ENCODE results near the gene DMRT2. TPM values are rescaled to one million over a fixed set of nuclear protein-coding genes. Genes with fewer than 3 reads are reported as not detected.
A peak's percentile ranks its signal among the peaks of the same experiment; 100 is the strongest.

The DMRT2 gene
- total and polyA plus RNA-seq, 2 donors from 2014 or later = 9.3 to 38.3 TPM

- peak; percentile 56 for TF ChIP-seq CTCF (IDR thresholded peaks at IDR 0.05; ENCODE audit: borderline replicate concordance, extremely low read depth, insufficient read depth)
- H3K36me3 ChIP-seq (ENCODE audit: control insufficient read depth in 2 of 3, insufficient read depth in 3 of 3, low read length in 3 of 3) = no peaks in the 10 kb centered on the region
- FAIRE-seq (no peak), DNase-seq (peak; percentile 50 to 82 (median 67))
- intact Hi-C loops (cut with DNase I) = no loop called here
- no peak overlapping the region for H3K27ac ChIP-seq (ENCODE audit: low read depth in 2 of 2, low read length in 2 of 2)
- no peaks in the 10 kb centered on the region for H3K9me3 ChIP-seq (ENCODE audit: control insufficient read depth in 2 of 3, insufficient read depth in 1 of 3, low read length in 3 of 3)
- no peak overlapping the region for H3K4me3 ChIP-seq (ENCODE audit: low read length in 3 of 3)
- H3K4me1 ChIP-seq (ENCODE audit: control insufficient read depth in 2 of 3, insufficient read depth in 2 of 3, low read depth in 1 of 3, low read length in 3 of 3) = no peaks in the 10 kb centered on the region
- no peaks in the 10 kb centered on the region for H3K27me3 ChIP-seq (ENCODE audit: control insufficient read depth, insufficient read depth, low read length)
- H3K9ac ChIP-seq (ENCODE audit: low read length in 3 of 3) = no peak overlapping the region
These were observed 50.8 kb downstream of the DMRT2 start for GRCh38 chr9:1100945-1101344.

- H3K4me3 ChIP-seq (ENCODE audit: low read length in 3 of 3) = no peak overlapping the region
- H3K27ac ChIP-seq (ENCODE audit: low read depth in 2 of 2, low read length in 2 of 2) = no peak overlapping the region
- no peak for TF ChIP-seq CTCF (IDR thresholded peaks at IDR 0.05; ENCODE audit: borderline replicate concordance, extremely low read depth, insufficient read depth)
- intact Hi-C loops (cut with DNase I) = no loop called here
- FAIRE-seq = no peak
- no peaks in the 10 kb centered on the region for H3K4me1 ChIP-seq (ENCODE audit: control insufficient read depth in 2 of 3, insufficient read depth in 2 of 3, low read depth in 1 of 3, low read length in 3 of 3)
- H3K9ac ChIP-seq (ENCODE audit: low read length in 3 of 3) = no peak overlapping the region
- H3K9me3 ChIP-seq (ENCODE audit: control insufficient read depth in 2 of 3, insufficient read depth in 1 of 3, low read length in 3 of 3) = no peaks in the 10 kb centered on the region
- DNase-seq = no peak
- no peaks in the 10 kb centered on the region for H3K36me3 ChIP-seq (ENCODE audit: control insufficient read depth in 2 of 3, insufficient read depth in 3 of 3, low read length in 3 of 3)
- no peaks in the 10 kb centered on the region for H3K27me3 ChIP-seq (ENCODE audit: control insufficient read depth, insufficient read depth, low read length)
These were observed 51.9 kb downstream of the DMRT2 start for GRCh38 chr9:1101846-1102641.

GRCh38 chr9:1102642-1102970 is 52.4 kb downstream of the DMRT2 start:
- Histone ChIP-seq H3K36me3 (ENCODE audit: control insufficient read depth in 2 of 3, insufficient read depth in 3 of 3, low read length in 3 of 3) (no peaks in the 10 kb centered on the region), H3K4me1 (ENCODE audit: control insufficient read depth in 2 of 3, insufficient read depth in 2 of 3, low read depth in 1 of 3, low read length in 3 of 3) (no peaks in the 10 kb centered on the region), H3K9me3 (ENCODE audit: control insufficient read depth in 2 of 3, insufficient read depth in 1 of 3, low read length in 3 of 3) (no peaks in the 10 kb centered on the region), H3K4me3 (ENCODE audit: low read length in 3 of 3) (no peak overlapping the region), H3K27me3 (ENCODE audit: control insufficient read depth, insufficient read depth, low read length) (no peaks in the 10 kb centered on the region), H3K9ac (ENCODE audit: low read length in 3 of 3) (no peak overlapping the region), H3K27ac (ENCODE audit: low read depth in 2 of 2, low read length in 2 of 2) (no peak overlapping the region)
- no peak for TF ChIP-seq CTCF (IDR thresholded peaks at IDR 0.05; ENCODE audit: borderline replicate concordance, extremely low read depth, insufficient read depth)
- FAIRE-seq = no peak
- DNase-seq = no peak
- intact Hi-C loops (cut with DNase I) = no loop called here

Other genes starting within 250 kb of the DMRT2 start
- gene DMRT1, start 208.7 kb upstream of the DMRT2 start, total RNA-seq = not detected
- not detected for gene DMRT1, start 208.7 kb upstream of the DMRT2 start, polyA plus RNA-seq (ENCODE audit: insufficient read depth, low read depth, low replicate concordance)
- not detected for gene DMRT3, start 73.7 kb upstream of the DMRT2 start, total RNA-seq
- gene DMRT3, start 73.7 kb upstream of the DMRT2 start, polyA plus RNA-seq (ENCODE audit: insufficient read depth, low read depth, low replicate concordance) = not detected